Nephron (organoid): ENCODE data around the gene PTPRN2.

Experiments
- H3K27ac Mint-ChIP-seq, 3 experiments: 2 replicates each; pipeline ENCODE4 v1.8.0; 2020; ENCODE audit warnings: mixed read lengths in 3 of 3, mild to moderate bottlenecking in 2 of 3, moderate library complexity in 1 of 3
- H3K27me3 Mint-ChIP-seq: 2 replicates; pipeline ENCODE4 v1.8.0; 2021; ENCODE audit warnings: low read depth, mild to moderate bottlenecking, moderate library complexity, mixed read lengths
- H3K36me3 Mint-ChIP-seq: 2 replicates; pipeline ENCODE4 v1.8.0; 2020; ENCODE audit warnings: low read depth, mixed read lengths
- H3K4me1 Mint-ChIP-seq: 2 replicates; pipeline ENCODE4 v1.8.0; 2020; ENCODE audit warnings: mixed read lengths
- H3K4me3 Mint-ChIP-seq, 3 experiments: 2 replicates each; pipeline ENCODE4 v1.8.0; 2020; ENCODE audit warnings: mild to moderate bottlenecking in 3 of 3, mixed read lengths in 3 of 3, moderate library complexity in 2 of 3
- H3K9me3 Mint-ChIP-seq: 2 replicates; pipeline ENCODE4 v1.8.0; 2020; ENCODE audit warnings: mixed read lengths
- CTCF ChIP-seq, 3 experiments: fragments of 200-600 bp; sonication (generic); IDR thresholded peaks; one replicate each; pipeline ENCODE4 v1.5.0; 2021; ENCODE audit warnings: antibody characterized with exemption in 3 of 3; ENCODE audit not compliant: unreplicated experiment in 3 of 3

Gene PTPRN2

GRCh38 chr7:157688533-157689268 lies 898.9 kb downstream of the PTPRN2 start:
- Mint-ChIP-seq H3K9me3 (no peaks in the 10 kb centered on the region), H3K27ac (no peak overlapping the region), H3K4me1 (peaks cover 14% of the 10 kb centered on the region), H3K4me3 (peak overlapping the region in 2 of 3 experiments; percentile 43 to 61), H3K36me3 (no peaks in the 10 kb centered on the region), H3K27me3 (peaks cover 81% of the 10 kb centered on the region)
- no peak for TF ChIP-seq CTCF (IDR thresholded peaks at IDR 0.05; ENCODE audit: unreplicated experiment in 3 of 3)

- H3K9me3 Mint-ChIP-seq = no peaks in the 10 kb centered on the region
- no peaks in the 10 kb centered on the region for H3K36me3 Mint-ChIP-seq
- H3K27ac Mint-ChIP-seq = no peak overlapping the region
- H3K4me3 Mint-ChIP-seq = peak overlapping the region; percentile 43 to 68 (median 61)
- H3K4me1 Mint-ChIP-seq = peaks cover 18% of the 10 kb centered on the region
- TF ChIP-seq CTCF (IDR thresholded peaks at IDR 0.05; ENCODE audit: unreplicated experiment in 3 of 3) = no peak
- peaks cover 86% of the 10 kb centered on the region for H3K27me3 Mint-ChIP-seq
These were observed 899.6 kb downstream of the PTPRN2 start for GRCh38 chr7:157687845-157688532.

- no peaks in the 10 kb centered on the region for H3K9me3 Mint-ChIP-seq
- TF ChIP-seq CTCF (IDR thresholded peaks at IDR 0.05; ENCODE audit: unreplicated experiment in 3 of 3) = no peak
- no peaks in the 10 kb centered on the region for H3K36me3 Mint-ChIP-seq
- peak overlapping the region in 1 of 3 experiments; percentile 11 for H3K4me3 Mint-ChIP-seq
- H3K27me3 Mint-ChIP-seq = peaks cover 88% of the 10 kb centered on the region
- H3K27ac Mint-ChIP-seq = no peak overlapping the region
- peaks cover 15% of the 10 kb centered on the region for H3K4me1 Mint-ChIP-seq
These were observed 900.5 kb downstream of the PTPRN2 start for GRCh38 chr7:157687158-157687557.

GRCh38 chr7:157686285-157686894 lies 901.2 kb downstream of the PTPRN2 start:
- TF ChIP-seq CTCF (IDR thresholded peaks at IDR 0.05; ENCODE audit: unreplicated experiment in 3 of 3) = no peak
- Mint-ChIP-seq H3K9me3 (no peaks in the 10 kb centered on the region), H3K27ac (no peak overlapping the region), H3K36me3 (no peaks in the 10 kb centered on the region), H3K27me3 (peaks cover 88% of the 10 kb centered on the region), H3K4me1 (peaks cover 13% of the 10 kb centered on the region), H3K4me3 (peak overlapping the region in 1 of 3 experiments; percentile 11)

GRCh38 chr7:157685430-157686284 lies 902.0 kb downstream of the PTPRN2 start:
- H3K4me1 Mint-ChIP-seq = peaks cover 8% of the 10 kb centered on the region
- H3K4me3 Mint-ChIP-seq = no peak overlapping the region
- H3K36me3 Mint-ChIP-seq = no peaks in the 10 kb centered on the region
- H3K27me3 Mint-ChIP-seq = peaks cover 89% of the 10 kb centered on the region
- H3K9me3 Mint-ChIP-seq = no peaks in the 10 kb centered on the region
- TF ChIP-seq CTCF (IDR thresholded peaks at IDR 0.05; ENCODE audit: unreplicated experiment in 3 of 3) = no peak
- no peak overlapping the region for H3K27ac Mint-ChIP-seq
